ENCODE data around the gene CHRM2. TPM values are rescaled to one million over a fixed set of nuclear protein-coding genes. Genes with fewer than 3 reads are reported as not detected.

CHRM2 gene
- total RNA-seq, 4 donors from 2014 or later: not detected

DNA sequence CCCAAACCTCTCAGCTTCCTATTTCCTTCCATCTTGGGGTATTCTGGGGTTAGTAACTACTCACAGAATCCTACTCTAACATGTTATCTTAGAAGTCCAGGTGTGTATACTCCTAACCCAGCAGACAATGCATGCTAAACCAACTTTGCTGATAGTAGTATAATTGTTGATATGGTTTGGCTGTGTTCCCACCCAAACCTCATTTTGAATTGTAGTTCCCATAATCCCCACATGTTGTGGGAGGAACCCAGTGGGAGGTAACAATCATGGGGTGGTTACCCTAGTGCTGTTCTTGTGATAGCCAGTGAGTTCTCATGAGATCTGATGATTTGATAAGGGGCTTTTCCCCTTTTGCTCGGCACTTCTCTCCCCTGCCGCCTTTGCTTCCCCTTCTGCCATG, 135.1 kb downstream of the CHRM2 start:
- no peak overlapping the region for H3K27ac ChIP-seq
- no peak overlapping the region for H3K4me3 ChIP-seq (replicated peaks in 1 of 3)
- H3K27me3 ChIP-seq: no peaks in the 10 kb centered on the region
- 69 to 85% methylated on average over 2 of the region's 2 CpGs for WGBS, 2 donors
- TF ChIP-seq POLR2A (IDR thresholded peaks at IDR 0.05) (no peak), CTCF (IDR thresholded peaks at IDR 0.05) (no peak)
- intact Hi-C loops (cut with DNase I): no loop called here
- H3K4me1 ChIP-seq: no peaks in the 10 kb centered on the region
- no peaks in the 10 kb centered on the region for H3K36me3 ChIP-seq
- no peak for DNase-seq
- no peaks in the 10 kb centered on the region for H3K9me3 ChIP-seq

GRCh38 chr7:137005873-137006272, 137.4 kb downstream of the CHRM2 start:
- no peaks in the 10 kb centered on the region for H3K36me3 ChIP-seq
- H3K4me1 ChIP-seq: no peaks in the 10 kb centered on the region
- 88 to 89% methylated on average over 3 of the region's 3 CpGs for WGBS, 2 donors
- no peaks in the 10 kb centered on the region for H3K9me3 ChIP-seq
- TF ChIP-seq CTCF (IDR thresholded peaks at IDR 0.05): no peak
- no peak for TF ChIP-seq POLR2A (IDR thresholded peaks at IDR 0.05)
- no peak overlapping the region for H3K27ac ChIP-seq
- intact Hi-C loops (cut with DNase I): no loop called here
- no peak for DNase-seq
- H3K4me3 ChIP-seq (replicated peaks in 1 of 3): no peak overlapping the region
- H3K27me3 ChIP-seq: no peaks in the 10 kb centered on the region

- Histone ChIP-seq H3K4me1 (no peaks in the 10 kb centered on the region), H3K4me3 (replicated peaks in 1 of 3) (no peak overlapping the region), H3K36me3 (no peaks in the 10 kb centered on the region), H3K9me3 (no peaks in the 10 kb centered on the region), H3K27me3 (no peaks in the 10 kb centered on the region), H3K27ac (no peak overlapping the region)
- TF ChIP-seq POLR2A (IDR thresholded peaks at IDR 0.05) (no peak), CTCF (IDR thresholded peaks at IDR 0.05) (no peak)
- WGBS, 2 donors: 53 to 61% methylated on average over 1 of the region's 1 CpG
- DNase-seq: no peak
- intact Hi-C loops (cut with DNase I): no loop called here
These were observed 137.8 kb downstream of the CHRM2 start for GRCh38 chr7:137006293-137006692.

- no peak for DNase-seq
- intact Hi-C loops (cut with DNase I): no loop called here
- no peaks in the 10 kb centered on the region for H3K9me3 ChIP-seq
- H3K4me3 ChIP-seq (replicated peaks in 1 of 3): no peak overlapping the region
- H3K27me3 ChIP-seq: no peaks in the 10 kb centered on the region
- no peak overlapping the region for H3K27ac ChIP-seq
- H3K4me1 ChIP-seq: no peaks in the 10 kb centered on the region
- TF ChIP-seq CTCF (IDR thresholded peaks at IDR 0.05): no peak
- TF ChIP-seq POLR2A (IDR thresholded peaks at IDR 0.05): no peak
- 62 to 75% methylated on average over 3 of the region's 3 CpGs for WGBS, 2 donors
- no peaks in the 10 kb centered on the region for H3K36me3 ChIP-seq
These were observed 138.7 kb downstream of the CHRM2 start for GRCh38 chr7:137007001-137007694.

DNA sequence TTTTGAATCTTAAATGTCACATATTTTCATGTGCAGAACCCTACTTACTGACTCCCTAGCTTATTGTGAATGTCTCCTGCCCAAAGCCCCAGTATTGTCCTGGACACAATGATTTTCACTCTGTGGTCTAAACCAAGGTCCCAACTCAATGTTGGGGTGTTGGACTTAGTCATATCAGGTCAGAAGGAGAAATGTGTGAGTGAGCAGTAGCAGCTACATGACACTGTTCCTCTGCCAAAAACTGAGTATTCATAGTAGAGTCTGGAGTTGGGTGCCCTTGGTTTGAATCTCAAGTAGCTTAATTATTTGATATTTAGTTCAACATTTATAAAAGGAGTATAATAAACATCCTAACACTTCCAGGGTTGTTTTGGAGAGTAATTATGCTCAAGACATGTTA, 141.0 kb downstream of the CHRM2 start:
- no peak for DNase-seq
- Histone ChIP-seq H3K9me3 (no peaks in the 10 kb centered on the region), H3K27me3 (no peaks in the 10 kb centered on the region), H3K27ac (no peak overlapping the region), H3K36me3 (no peaks in the 10 kb centered on the region), H3K4me3 (replicated peaks in 1 of 3) (no peak overlapping the region), H3K4me1 (no peaks in the 10 kb centered on the region)
- no peak for TF ChIP-seq CTCF (IDR thresholded peaks at IDR 0.05)
- TF ChIP-seq POLR2A (IDR thresholded peaks at IDR 0.05): no peak
- intact Hi-C loops (cut with DNase I): no loop called here

Measured in thyroid gland (tissue), 4 donors.